ENCODE data around the gene GPC1.

Gene GPC1

GRCh38 chr2:240397924-240398645, 37.4 kb upstream of the GPC1 start:
- no peak for DNase-seq

GRCh38 chr2:240398661-240399267, 36.7 kb upstream of the GPC1 start:
- no peak for DNase-seq

GRCh38 chr2:240399419-240400324, 35.8 kb upstream of the GPC1 start:
- no peak for DNase-seq

GRCh38 chr2:240400371-240401161, 34.9 kb upstream of the GPC1 start:
- no peak for DNase-seq

GRCh38 chr2:240401308-240401707, 34.2 kb upstream of the GPC1 start:
- DNase-seq: no peak

- DNase-seq: no peak
Measured at GRCh38 chr2:240401781-240402551, 33.5 kb upstream of the GPC1 start.

- no peak for DNase-seq
Measured at GRCh38 chr2:240402566-240403272, 32.7 kb upstream of the GPC1 start.

GRCh38 chr2:240403396-240404104, 31.9 kb upstream of the GPC1 start:
- no peak for DNase-seq

GRCh38 chr2:240404174-240404852, 31.1 kb upstream of the GPC1 start:
- DNase-seq: no peak

GRCh38 chr2:240405133-240405532, 30.3 kb upstream of the GPC1 start:
- DNase-seq: no peak

GRCh38 chr2:240405684-240406313, 29.7 kb upstream of the GPC1 start:
- no peak for DNase-seq

GRCh38 chr2:240407090-240407489, 28.4 kb upstream of the GPC1 start:
- no peak for DNase-seq

- DNase-seq: no peak
Measured at GRCh38 chr2:240410004-240410403, 25.5 kb upstream of the GPC1 start.

- DNase-seq: no peak
Measured at GRCh38 chr2:240410808-240411207, 24.7 kb upstream of the GPC1 start.

- no peak for DNase-seq
Measured at GRCh38 chr2:240411261-240412160, 24.0 kb upstream of the GPC1 start.

- DNase-seq: no peak
Measured at GRCh38 chr2:240412211-240412861, 23.1 kb upstream of the GPC1 start.

- DNase-seq: no peak
Measured at GRCh38 chr2:240412975-240413812, 22.3 kb upstream of the GPC1 start.
